GM21737 (cell line): Measurements from ENCODE around the gene SIPA1L2.
A peak's percentile ranks its signal among the peaks of the same experiment; 100 is the strongest.
"Not testable (repeated sequence)": the region's sequence is repeated elsewhere in the genome, so short reads cannot be mapped to it uniquely, and the experiment has no call there.

Source experiments
- ATAC-seq: cut with Tn5 transposase; IDR thresholded peaks from one replicate; pipeline ENCODE4 v1.9.1; 2021; ENCODE audit warnings: mild to moderate bottlenecking, moderate library complexity; ENCODE audit not compliant: unreplicated experiment

Gene SIPA1L2

GRCh38 chr1:232620356-232620969 lies 9.5 kb downstream of the SIPA1L2 start:
- no peak for ATAC-seq

GRCh38 chr1:232617237-232617636 lies 12.7 kb downstream of the SIPA1L2 start:
- no peak for ATAC-seq

GRCh38 chr1:232615306-232615800 lies 14.6 kb downstream of the SIPA1L2 start:
- no peak for ATAC-seq

GRCh38 chr1:232614811-232615210 lies 15.1 kb downstream of the SIPA1L2 start:
- ATAC-seq, result no peak

GRCh38 chr1:232613752-232614381 lies 16.1 kb downstream of the SIPA1L2 start:
- ATAC-seq, result no peak

- not testable (repeated sequence) for ATAC-seq
Observed at GRCh38 chr1:232612836-232613235, 17.1 kb downstream of the SIPA1L2 start.

- ATAC-seq, result no peak
Observed at GRCh38 chr1:232611834-232612233, 18.1 kb downstream of the SIPA1L2 start.

- ATAC-seq, result not testable (repeated sequence)
Observed at GRCh38 chr1:232610902-232611745, 18.8 kb downstream of the SIPA1L2 start.

GRCh38 chr1:232610192-232610901 lies 19.6 kb downstream of the SIPA1L2 start:
- no peak for ATAC-seq

GRCh38 chr1:232608427-232608826 lies 21.5 kb downstream of the SIPA1L2 start:
- no peak for ATAC-seq

- ATAC-seq, result no peak
Observed at GRCh38 chr1:232602622-232603021, 27.3 kb downstream of the SIPA1L2 start.

GRCh38 chr1:232600424-232601258 lies 29.3 kb downstream of the SIPA1L2 start:
- no peak for ATAC-seq

GRCh38 chr1:232599178-232600041 lies 30.5 kb downstream of the SIPA1L2 start:
- ATAC-seq, result peak; percentile 56

- ATAC-seq, result no peak
Observed at GRCh38 chr1:232598837-232599177, 31.1 kb downstream of the SIPA1L2 start.

GRCh38 chr1:232598133-232598532 lies 31.8 kb downstream of the SIPA1L2 start:
- no peak for ATAC-seq

GRCh38 chr1:232597721-232598120 lies 32.2 kb downstream of the SIPA1L2 start:
- ATAC-seq, result peak; percentile 46

- ATAC-seq, result peak; percentile 41
Observed at GRCh38 chr1:232596666-232597303, 33.1 kb downstream of the SIPA1L2 start.

- ATAC-seq, result no peak
Observed at GRCh38 chr1:232594768-232595698, 34.9 kb downstream of the SIPA1L2 start.
